Measurements from ENCODE around the gene RER1.

The RER1 gene

GRCh38 chr1:2392686-2393085 is 1.0 kb downstream of the RER1 start:
- no peak for DNase-seq

GRCh38 chr1:2393471-2393877 is 1.8 kb downstream of the RER1 start:
- DNase-seq = no peak

GRCh38 chr1:2394220-2394619 is 2.6 kb downstream of the RER1 start:
- DNase-seq = no peak

DNA sequence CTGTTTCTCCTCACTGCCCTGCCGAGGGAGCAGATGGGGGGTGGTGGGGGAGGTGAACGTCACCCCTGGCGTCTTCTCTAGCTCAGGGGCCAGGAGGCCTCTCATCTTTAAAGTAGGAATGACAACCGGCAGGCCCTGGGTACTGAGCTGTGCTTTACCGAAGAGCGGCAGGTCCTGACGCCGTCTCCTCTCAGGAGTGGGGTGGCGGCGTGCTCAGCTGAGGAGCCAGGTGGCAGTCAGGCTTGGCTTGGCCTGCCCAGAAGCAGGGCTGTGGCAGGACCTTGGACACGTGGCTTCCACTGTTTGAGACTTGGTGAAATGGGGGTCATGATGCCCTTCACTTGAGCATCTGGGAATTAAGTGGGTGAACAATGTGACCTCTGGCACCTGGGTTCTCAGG is 3.1 kb downstream of the RER1 start:
- DNase-seq = no peak

GRCh38 chr1:2395245-2395644 is 3.6 kb downstream of the RER1 start:
- no peak for DNase-seq

GRCh38 chr1:2396059-2396458 is 4.4 kb downstream of the RER1 start:
- no peak for DNase-seq

DNA sequence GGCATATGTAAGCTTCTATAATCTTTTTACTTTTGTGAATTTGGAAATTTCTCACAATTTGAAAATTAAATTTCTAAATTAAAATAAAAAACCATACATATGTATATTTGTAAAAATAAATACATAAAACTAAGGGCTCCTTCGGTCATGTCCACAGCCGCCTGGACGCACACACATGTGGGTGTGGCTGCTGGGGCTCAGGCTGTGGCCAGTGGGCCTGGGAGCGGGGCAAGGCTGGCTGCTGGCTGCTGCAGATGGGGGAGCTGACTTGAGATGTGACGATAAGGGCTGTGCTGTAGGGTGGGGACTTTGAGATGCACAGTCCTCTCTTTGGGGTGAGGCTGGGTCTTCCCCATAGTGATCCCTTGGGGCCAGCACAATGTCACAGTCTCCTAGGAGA is 4.8 kb downstream of the RER1 start:
- no peak for DNase-seq

GRCh38 chr1:2397007-2397679 is 5.5 kb downstream of the RER1 start:
- DNase-seq = no peak

DNA sequence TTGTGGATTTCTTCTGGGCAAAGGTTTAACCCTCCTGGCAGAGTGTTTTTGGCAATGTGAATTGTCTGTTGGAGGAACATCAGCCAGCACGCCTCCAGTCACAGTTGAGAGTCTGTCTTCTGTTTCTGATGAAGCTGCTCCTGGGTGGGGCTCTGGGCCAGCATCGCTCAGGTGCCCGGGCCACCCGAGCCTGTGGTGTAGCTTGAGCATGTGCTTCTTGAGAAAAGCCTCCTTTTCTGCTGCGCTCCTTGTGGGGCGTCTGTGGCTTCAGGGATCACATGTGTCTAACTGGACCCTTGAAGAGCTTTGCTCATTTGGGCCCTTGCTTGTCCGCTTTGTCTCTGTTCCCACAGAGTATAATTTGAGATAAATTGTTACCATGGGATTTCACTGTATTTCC is 7.2 kb downstream of the RER1 start:
- DNase-seq = no peak

DNA sequence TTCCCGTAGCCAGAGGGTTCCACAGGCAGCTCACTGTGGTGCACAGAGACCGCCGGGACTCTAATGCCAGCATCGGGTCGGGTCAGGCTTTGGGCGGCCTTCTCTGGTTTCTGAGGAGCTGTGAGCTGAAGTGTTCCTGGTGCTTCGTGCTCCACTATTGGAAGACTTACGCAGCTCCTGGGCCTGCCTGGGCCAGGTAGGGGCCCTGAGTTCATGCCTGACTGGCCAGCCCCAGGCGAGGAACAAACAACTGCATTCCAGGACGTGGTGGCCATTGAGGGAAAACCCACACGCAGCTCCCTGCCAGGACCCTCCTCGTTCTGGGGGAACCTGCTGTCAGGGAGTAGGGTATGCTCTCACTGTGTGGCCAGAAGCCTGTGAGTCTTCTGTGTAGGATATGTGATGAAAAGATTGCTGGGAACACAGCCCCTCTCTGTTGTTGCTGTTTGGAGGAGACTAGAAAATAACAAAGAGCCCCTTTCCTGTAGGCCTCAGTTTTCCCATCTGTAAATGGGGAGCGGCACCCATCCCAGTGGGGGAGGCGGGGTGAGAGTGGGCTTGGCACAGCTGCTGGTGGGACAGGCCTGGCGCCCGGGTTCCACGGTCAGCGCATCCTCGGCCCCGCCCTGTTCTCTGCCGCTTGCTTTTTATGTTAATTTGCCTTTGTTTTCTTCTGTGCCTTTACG is 8.4 kb downstream of the RER1 start:
- no peak for DNase-seq

GRCh38 chr1:2400576-2400909 is 8.9 kb downstream of the RER1 start:
- no peak for DNase-seq

DNA sequence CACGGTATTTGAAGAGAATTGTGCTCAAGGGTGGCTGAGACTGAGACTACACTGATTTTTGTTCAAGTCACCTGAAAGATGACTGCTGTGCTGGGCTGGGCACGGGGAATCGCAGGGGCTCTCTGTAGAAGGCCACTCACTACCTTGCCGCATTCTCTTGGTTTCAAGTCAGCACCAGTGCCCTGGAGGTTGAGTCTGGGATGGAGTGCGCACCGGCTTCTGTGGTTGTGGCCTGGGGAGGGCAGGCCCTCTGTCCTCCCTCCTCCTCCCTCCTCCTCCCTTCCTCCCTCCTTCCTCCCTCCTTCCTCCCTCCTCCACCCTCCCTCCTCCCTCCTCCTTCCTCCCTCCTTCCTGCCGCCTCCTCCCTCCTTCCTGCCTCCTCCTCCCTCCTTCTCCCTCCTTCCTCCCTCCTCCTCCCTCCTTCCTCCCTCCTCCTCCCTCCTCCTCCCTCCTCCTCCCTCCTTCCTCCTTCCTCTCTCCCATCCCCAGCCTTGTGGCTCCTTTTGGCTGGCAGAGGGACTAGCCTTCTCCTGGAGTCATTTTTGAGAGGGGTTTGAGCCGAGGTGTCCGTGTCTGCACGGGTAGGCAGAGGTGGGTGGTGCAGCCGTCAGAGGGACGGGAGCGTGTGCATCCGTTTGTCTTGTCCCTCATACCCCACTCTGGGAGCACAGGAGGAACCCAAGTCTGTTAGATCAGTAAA is 9.5 kb downstream of the RER1 start:
- no peak for DNase-seq

DNA sequence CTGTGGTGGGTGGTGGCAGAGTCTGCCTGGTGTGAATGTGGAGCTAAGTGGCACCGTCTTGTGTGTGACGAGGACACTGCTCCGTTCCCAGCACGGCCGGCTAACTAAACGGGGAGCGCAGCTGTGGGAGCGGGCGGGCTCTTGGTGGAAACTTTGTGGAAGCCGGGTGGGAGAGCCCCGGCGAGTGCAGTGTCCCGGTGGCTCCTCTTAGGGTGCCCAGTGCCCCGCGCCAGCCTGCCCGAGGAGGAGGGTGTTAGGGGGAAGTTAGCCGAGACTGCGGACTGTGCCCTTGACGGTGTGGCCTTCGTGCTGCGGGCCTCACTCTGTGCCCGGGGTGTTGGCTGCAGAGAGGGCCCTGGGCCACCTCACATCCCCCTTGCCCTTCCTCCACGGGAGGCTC is 10.8 kb downstream of the RER1 start:
- DNase-seq = no peak

- DNase-seq = no peak
Observed at GRCh38 chr1:2403273-2403672, 11.6 kb downstream of the RER1 start.

- no peak for DNase-seq
Observed at GRCh38 chr1:2404142-2404889, 12.7 kb downstream of the RER1 start.

GRCh38 chr1:2404890-2405511 is 13.4 kb downstream of the RER1 start:
- no peak for DNase-seq

DNA sequence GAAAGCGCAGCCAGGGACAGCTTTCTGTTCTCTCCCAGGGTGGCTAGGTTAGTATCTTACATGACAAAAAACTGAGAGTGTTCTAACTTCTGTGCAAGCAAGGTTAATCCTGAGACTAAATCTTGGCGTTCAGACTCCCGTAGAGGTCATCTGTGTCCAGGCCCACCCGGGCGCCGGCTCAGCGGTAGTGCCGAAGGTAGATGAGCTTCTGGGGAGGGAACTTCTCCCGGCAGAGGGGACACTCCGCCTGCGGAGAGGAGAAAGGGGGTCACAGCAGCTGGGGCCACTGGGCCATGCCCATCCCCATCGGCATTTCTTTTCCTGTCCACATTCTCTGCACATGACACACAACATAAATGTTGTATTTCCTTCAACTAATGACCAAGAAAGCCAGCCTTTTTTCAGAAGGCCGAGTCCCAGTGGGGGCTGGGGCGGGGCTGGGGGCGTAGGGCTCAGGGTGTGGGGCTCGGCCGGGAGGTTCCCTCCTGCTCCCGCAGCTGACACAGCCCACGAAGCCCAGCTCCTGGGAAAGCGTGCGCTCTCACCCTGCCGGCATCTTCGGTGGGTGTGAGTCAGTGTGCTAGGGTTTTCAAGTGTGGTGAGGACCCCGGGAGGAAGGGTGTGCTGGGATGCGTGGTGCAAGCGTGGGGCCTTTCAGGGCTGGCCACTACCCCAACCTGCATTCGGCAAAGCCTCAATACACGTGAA is 14.1 kb downstream of the RER1 start:
- DNase-seq = no peak

DNA sequence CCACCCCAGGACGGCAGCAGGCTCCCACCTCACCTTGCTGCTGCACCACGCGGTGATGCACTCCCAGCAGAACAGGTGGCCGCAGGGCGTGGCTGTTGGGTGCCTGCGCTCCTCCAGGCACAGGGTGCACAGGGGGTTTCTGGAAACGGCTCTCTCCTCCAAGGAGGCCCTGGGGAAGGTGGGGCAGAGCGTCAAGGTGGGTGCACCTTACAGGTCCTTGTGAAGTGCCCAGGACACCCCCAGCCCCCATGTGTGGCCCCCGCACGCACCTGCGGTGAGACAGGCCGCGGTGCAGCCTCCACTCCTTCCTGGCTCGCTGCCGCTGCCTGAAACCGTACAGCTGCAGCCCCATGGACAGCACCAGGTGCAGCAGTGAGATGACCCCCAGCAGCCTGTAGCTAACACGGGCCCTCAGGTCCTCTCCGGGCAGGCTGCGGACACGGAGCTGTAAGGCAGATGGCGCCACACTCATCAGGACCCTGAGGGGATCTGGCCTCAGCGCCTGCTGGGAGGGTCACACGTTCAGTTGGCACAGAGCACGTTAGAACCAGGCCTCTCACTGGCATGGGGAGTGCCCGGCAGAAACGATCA is 14.9 kb downstream of the RER1 start:
- no peak for DNase-seq

DNA sequence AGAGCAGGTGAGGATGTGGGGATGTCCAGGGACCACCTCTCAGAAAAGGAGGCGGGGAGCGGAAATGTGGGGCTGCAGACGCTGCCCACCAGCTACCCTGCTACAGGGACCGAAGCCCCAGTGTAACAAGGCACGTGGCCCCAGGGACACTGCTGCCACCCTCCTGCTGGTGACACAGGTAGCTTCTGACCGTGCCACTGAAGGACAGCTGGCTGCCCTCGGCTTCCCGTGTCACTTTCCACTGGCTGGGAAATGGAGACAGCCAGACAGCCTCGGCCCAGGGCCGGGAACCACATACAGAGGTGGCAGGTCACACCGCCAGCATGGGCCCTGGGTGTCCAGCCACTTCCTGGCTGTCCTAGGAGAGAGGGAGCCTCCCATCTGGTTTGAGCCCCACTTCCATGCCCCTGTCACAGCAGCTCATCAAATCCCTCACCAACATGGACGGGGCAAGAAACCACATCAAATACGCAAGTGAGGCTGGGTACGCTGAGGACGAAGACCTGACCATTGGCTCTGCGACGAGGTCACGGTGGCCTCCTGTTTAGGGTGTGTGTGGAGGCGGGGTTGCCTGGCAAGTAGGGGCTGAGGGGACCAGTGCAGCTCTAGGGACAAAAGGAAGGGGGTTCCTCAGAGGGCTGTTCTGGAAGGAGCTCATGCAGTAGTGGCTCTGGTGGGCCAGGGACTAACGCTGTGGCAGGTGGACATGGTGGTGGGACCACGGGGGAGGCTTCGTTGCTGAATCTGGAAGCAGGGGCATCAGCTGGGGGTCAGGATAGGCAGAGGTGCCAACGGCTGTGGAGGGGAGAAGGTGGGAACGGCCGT is 15.7 kb downstream of the RER1 start:
- no peak for DNase-seq

- DNase-seq = no peak
Observed at GRCh38 chr1:2407991-2408275, 16.3 kb downstream of the RER1 start.

DNA sequence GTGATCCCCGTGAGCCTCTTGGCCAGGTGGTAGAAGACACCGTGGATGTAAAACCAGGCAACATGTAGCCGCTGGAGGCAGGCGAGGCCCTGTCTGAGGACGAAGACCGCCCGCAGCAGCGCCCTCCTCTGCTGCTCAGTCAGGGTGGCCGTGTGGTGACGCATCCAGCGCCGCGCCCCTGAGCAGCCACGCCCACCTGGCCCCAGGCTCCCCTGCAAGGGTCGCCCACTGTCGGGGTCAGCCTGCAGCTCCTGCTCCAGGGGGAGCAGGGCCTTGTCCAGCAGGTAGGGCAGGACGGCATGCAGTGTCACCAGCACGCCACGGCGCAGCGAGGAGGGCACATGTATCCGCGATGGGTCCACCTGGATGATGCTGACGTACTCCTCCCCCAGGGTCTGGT is 16.8 kb downstream of the RER1 start:
- no peak for DNase-seq
